ENCODE results near the gene PARD6B.

Gene PARD6B

DNA sequence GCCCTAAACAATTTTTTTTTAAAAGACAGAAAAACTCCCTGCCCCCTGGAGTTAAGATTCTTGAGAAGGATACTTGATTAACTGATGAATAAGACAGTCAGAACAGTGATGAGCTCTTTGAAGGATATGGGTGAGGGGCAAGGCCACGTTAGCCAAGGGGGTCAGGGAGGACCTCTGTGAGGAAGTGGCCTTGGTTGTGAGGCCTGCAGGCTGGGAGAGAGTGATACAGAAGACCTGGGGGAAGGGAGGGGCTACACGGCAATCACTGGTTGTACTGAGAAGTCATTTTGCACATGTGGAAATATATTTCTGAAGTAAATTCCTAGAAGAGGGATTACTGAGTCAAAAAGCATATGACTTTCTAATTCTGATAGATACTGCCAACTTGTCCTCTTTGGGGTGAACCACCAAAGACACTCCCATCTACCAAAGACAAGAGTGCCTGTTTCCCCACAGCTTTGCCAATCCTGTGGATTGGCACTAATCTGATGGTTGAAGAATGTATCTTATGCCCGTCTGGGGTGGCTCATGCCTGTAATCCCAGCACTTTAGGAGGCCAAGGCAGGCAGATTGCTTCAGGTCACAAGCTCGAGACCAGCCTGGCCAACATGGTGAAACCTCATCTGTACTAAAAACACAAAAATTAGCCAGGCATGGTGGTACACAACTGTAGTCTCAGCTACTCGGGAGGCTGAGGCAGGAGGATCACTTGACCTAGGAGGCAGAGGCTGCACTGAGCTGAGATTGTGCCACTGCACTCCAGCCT, 41.2 kb downstream of the PARD6B start:
- H3K4me3 ChIP-seq (ENCODE audit: low read depth in 1 of 2, low read length in 2 of 2) = no peak overlapping the region
- no peaks in the 10 kb centered on the region for H3K4me1 ChIP-seq (ENCODE audit: insufficient read depth, low read length)
- H3K27ac ChIP-seq (ENCODE audit: low read length) = no peak overlapping the region
- H3K79me2 ChIP-seq (ENCODE audit: insufficient read depth, low read length) = no peaks in the 10 kb centered on the region
- H2AFZ ChIP-seq (ENCODE audit: low read depth, low read length) = no peak overlapping the region
- H3K4me2 ChIP-seq (ENCODE audit: insufficient read depth, low read length) = no peak overlapping the region
- H3K27me3 ChIP-seq (ENCODE audit: insufficient read depth, low read length, poor library complexity) = no peaks in the 10 kb centered on the region
- H3K36me3 ChIP-seq (ENCODE audit: insufficient read depth, low read length) = no peaks in the 10 kb centered on the region
- H3K9me3 ChIP-seq (ENCODE audit: insufficient read depth, low read length, severe bottlenecking) = no peaks in the 10 kb centered on the region
- no peaks in the 10 kb centered on the region for H4K20me1 ChIP-seq (ENCODE audit: insufficient read depth, low read length)
- TF ChIP-seq EZH2 (IDR thresholded peaks at IDR 0.05; ENCODE audit: borderline replicate concordance, low read depth, low read length, severe bottlenecking) = no peak
- TF ChIP-seq, protein P1, sequence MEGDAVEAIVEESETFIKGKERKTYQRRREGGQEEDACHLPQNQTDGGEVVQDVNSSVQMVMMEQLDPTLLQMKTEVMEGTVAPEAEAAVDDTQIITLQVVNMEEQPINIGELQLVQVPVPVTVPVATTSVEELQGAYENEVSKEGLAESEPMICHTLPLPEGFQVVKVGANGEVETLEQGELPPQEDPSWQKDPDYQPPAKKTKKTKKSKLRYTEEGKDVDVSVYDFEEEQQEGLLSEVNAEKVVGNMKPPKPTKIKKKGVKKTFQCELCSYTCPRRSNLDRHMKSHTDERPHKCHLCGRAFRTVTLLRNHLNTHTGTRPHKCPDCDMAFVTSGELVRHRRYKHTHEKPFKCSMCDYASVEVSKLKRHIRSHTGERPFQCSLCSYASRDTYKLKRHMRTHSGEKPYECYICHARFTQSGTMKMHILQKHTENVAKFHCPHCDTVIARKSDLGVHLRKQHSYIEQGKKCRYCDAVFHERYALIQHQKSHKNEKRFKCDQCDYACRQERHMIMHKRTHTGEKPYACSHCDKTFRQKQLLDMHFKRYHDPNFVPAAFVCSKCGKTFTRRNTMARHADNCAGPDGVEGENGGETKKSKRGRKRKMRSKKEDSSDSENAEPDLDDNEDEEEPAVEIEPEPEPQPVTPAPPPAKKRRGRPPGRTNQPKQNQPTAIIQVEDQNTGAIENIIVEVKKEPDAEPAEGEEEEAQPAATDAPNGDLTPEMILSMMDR (IDR thresholded peaks at IDR 0.05; ENCODE audit: borderline replicate concordance, extremely low read depth, low read length, poor library complexity, severe bottlenecking) = no peak
- ATAC-seq (ENCODE audit: insufficient read depth, low read depth) (no peak), DNase-seq (no peak)
- no peak overlapping the region for H3K9ac ChIP-seq (ENCODE audit: low read depth, low read length)

DNA sequence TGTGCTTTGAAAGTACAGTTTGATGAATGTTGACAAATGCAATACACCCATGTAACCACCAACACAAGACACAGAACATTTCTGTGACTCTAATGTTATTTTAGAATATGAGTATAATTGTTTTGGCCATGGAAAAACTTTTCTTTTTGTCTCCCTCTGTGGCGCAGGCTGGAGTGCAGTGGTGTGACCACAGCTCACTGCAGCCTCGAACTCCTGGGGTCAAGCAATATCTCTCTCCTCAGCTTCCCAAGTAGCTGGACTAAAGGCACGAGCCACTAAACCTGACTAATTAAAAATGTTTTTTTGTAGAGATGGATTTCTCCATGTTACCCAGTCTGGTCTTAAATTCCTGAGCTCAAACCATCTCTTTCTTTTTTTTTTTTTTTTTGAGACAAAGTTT, 43.1 kb downstream of the PARD6B start:
- no peak for ATAC-seq (ENCODE audit: insufficient read depth, low read depth)
- TF ChIP-seq EZH2 (IDR thresholded peaks at IDR 0.05; ENCODE audit: borderline replicate concordance, low read depth, low read length, severe bottlenecking) = no peak
- TF ChIP-seq, protein P1 (IDR thresholded peaks at IDR 0.05; ENCODE audit: borderline replicate concordance, extremely low read depth, low read length, poor library complexity, severe bottlenecking) = no peak

DNA sequence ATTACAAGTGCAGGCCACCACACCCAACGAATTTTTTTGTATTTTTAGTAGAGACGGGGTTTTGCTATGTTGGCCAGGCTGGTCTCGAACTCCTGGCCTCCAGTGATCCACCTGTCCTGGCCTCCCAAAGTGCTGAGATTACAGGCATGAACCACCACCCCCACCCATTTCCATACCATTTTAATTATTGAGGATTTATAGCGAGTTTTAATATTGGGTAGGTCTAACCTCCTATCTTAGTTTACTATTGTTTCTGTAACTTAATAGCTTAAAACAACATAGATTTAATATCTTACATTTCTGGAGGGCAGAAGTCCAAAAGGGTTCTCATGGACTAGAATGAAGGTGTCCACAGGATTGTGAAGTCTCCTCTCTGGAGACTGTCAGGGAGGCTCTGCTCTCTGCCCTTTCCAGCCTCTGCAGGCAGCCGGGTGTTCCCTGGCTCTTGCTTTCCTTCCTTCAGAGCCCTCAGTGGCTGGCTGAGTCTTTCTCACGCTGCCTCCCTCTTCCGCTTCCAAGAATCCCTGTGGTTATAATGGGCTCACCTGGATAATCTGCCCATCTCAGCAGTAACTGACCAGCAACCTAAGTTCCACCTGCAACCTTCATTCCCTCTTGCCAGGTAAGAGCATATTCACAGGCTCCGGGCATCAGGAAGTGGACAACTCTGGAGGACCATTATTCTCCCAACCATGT, 44.9 kb downstream of the PARD6B start:
- Histone ChIP-seq H3K4me3 (ENCODE audit: low read depth in 1 of 2, low read length in 2 of 2) (no peak overlapping the region), H4K20me1 (ENCODE audit: insufficient read depth, low read length) (no peaks in the 10 kb centered on the region), H3K79me2 (ENCODE audit: insufficient read depth, low read length) (no peaks in the 10 kb centered on the region), H3K4me2 (ENCODE audit: insufficient read depth, low read length) (no peak overlapping the region), H3K4me1 (ENCODE audit: insufficient read depth, low read length) (no peaks in the 10 kb centered on the region), H2AFZ (ENCODE audit: low read depth, low read length) (no peak overlapping the region), H3K9ac (ENCODE audit: low read depth, low read length) (no peak overlapping the region), H3K36me3 (ENCODE audit: insufficient read depth, low read length) (no peaks in the 10 kb centered on the region), H3K27me3 (ENCODE audit: insufficient read depth, low read length, poor library complexity) (no peaks in the 10 kb centered on the region), H3K9me3 (ENCODE audit: insufficient read depth, low read length, severe bottlenecking) (no peaks in the 10 kb centered on the region), H3K27ac (ENCODE audit: low read length) (no peak overlapping the region)
- ATAC-seq (ENCODE audit: insufficient read depth, low read depth) (no peak), DNase-seq (no peak)
- TF ChIP-seq EZH2 (IDR thresholded peaks at IDR 0.05; ENCODE audit: borderline replicate concordance, low read depth, low read length, severe bottlenecking) = no peak
- TF ChIP-seq, protein P1 (IDR thresholded peaks at IDR 0.05; ENCODE audit: borderline replicate concordance, extremely low read depth, low read length, poor library complexity, severe bottlenecking) = no peak

More for the DNA sequence above, 43.1 kb downstream of the PARD6B start:
- DNase-seq = no peak
- Histone ChIP-seq H3K9me3 (ENCODE audit: insufficient read depth, low read length, severe bottlenecking) (no peaks in the 10 kb centered on the region), H3K4me1 (ENCODE audit: insufficient read depth, low read length) (no peaks in the 10 kb centered on the region), H2AFZ (ENCODE audit: low read depth, low read length) (no peak overlapping the region), H3K79me2 (ENCODE audit: insufficient read depth, low read length) (no peaks in the 10 kb centered on the region), H3K9ac (ENCODE audit: low read depth, low read length) (no peak overlapping the region), H4K20me1 (ENCODE audit: insufficient read depth, low read length) (no peaks in the 10 kb centered on the region), H3K36me3 (ENCODE audit: insufficient read depth, low read length) (no peaks in the 10 kb centered on the region), H3K4me2 (ENCODE audit: insufficient read depth, low read length) (no peak overlapping the region), H3K27me3 (ENCODE audit: insufficient read depth, low read length, poor library complexity) (no peaks in the 10 kb centered on the region), H3K27ac (ENCODE audit: low read length) (no peak overlapping the region), H3K4me3 (ENCODE audit: low read depth in 1 of 2, low read length in 2 of 2) (no peak overlapping the region)
